ENCODE data around the gene SGTA.
"Not testable (repeated sequence)": the region's sequence is repeated elsewhere in the genome, so short reads cannot be mapped to it uniquely, and the experiment has no call there.

Gene SGTA

DNA sequence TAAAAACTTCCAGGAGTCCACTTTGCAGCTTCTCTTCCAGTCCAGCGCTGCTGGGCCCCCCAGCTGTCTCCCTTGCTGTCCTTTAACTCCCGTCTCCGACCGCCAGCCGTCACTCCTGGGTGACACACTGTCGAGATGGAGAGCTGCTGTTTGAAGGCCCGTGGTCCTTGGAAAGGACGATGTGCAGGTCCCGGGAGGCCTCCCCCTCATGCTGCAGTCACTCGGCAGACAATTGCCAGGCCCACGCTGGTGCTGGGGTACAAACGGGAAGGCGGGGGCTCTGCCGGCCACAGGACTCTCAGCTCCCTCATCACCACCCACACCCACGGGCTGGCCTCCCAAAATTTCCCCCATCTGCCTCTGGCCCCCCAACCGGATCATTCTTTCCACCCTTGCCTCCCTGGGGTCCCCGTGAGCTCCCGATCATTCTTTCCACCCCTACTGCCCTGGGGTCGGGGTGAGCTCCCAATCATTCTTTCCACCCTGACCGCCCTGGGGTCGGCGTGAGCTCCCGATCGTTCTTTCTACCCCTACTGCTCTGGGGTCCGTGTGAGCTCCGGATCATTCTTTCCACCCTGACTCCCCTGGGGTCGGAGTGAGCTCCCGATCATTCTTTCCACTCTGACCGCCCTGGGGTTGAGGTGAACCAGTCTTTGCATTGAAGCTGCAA lies 20.5 kb upstream of the SGTA start:
- Mint-ChIP-seq H3K27me3 (no peaks in the 10 kb centered on the region), H3K4me1 (peaks cover 25% of the 10 kb centered on the region), H3K27ac (peak overlapping the region in 1 of 2 donors; percentile 72), H3K4me3 (no peak overlapping the region), H3K9me3 (no peaks in the 10 kb centered on the region)
- ATAC-seq (no peak), DNase-seq (no peak)

GRCh38 chr19:2802826-2803225 lies 19.8 kb upstream of the SGTA start:
- no peak for ATAC-seq
- no peak overlapping the region for H3K4me3 Mint-ChIP-seq
- no peaks in the 10 kb centered on the region for H3K27me3 Mint-ChIP-seq
- no peak overlapping the region for H3K27ac Mint-ChIP-seq
- H3K4me1 Mint-ChIP-seq = peaks cover 25% of the 10 kb centered on the region
- no peak for DNase-seq
- no peaks in the 10 kb centered on the region for H3K9me3 Mint-ChIP-seq

DNA sequence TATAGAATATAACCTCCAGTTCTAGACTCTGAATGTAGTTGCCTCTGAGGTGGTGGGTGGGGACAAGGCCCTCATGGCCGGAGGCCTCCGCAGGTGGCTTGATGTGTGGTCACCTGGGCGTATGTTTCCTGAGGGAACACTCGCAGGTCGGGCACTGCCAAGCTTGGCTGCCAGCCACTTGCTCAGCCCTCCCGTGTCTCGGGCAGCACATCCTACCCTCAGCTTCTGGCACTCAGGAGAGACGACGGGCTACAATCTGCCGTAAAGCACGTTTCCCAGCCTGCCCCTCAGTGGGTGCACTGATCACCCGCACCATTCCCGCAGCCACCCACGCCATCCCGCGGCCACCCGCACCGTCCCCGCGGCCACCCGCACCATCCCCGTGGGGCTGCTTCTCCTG lies 17.4 kb upstream of the SGTA start:
- no peak for ATAC-seq
- H3K9me3 Mint-ChIP-seq = no peaks in the 10 kb centered on the region
- no peak for DNase-seq
- H3K4me3 Mint-ChIP-seq = no peak overlapping the region
- H3K27me3 Mint-ChIP-seq = no peaks in the 10 kb centered on the region
- H3K27ac Mint-ChIP-seq = no peak overlapping the region
- peaks cover 25% of the 10 kb centered on the region for H3K4me1 Mint-ChIP-seq

DNA sequence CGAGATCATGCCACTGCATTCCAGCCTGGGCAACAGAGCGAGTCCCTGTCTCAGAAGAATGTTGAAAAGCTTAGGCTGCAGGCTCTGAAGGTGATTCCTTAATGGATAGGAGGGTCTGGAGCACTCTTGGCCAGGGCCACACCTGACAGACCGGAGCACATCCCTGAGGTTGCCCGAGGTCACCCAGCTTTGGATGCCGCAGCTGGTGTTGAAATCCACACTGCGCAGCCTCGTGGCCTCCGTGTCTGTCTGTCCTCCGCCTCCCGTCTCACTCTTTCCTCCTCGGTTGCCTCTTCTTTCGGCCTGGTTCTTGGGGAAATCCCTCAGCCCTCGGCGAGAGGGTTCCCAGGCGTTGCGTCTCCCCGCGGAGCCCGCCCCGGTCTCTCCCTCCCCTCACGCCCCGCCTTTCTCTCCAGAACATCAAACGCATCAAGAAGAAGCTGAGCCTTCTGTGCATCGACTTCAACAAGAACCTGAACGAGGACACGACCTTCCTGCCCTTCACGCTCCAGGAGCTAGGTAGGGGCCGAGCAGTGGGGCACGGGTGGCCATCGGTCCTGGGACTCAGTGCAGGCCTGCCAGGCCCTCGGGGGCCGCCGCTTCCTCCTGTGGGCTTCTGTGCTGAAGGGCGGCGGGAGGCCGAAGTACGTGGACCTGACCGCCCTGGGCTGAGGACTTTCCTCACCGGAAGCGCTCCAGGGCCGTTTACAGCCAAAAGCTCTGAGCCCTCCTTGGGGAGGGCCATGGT lies 16.4 kb upstream of the SGTA start:
- Mint-ChIP-seq H3K4me1 (peaks cover 19% of the 10 kb centered on the region), H3K9me3 (no peaks in the 10 kb centered on the region), H3K4me3 (no peak overlapping the region), H3K27ac (peak overlapping the region in 1 of 2 donors; percentile 59), H3K27me3 (no peaks in the 10 kb centered on the region)
- ATAC-seq = no peak
- no peak for DNase-seq

DNA sequence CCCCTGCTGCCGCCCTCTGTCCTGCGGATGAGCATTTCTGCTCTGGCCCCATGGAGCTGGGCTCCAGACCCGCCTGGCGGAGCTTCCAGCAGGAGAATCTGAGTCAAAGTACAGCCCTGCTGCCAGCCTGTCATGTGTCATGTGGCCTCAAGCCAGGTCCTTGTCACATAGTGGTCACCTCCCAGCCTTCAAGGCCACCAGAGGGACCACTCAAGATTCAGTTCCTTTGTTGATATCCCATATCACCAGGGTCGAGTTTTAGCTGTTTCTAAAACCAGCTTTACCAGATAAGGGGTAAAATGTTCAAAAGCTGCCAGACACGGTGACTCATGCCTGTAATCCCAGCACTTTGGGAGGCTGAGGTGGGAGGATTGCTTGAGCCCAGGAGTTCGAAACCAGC lies 15.7 kb upstream of the SGTA start:
- Mint-ChIP-seq H3K27me3 (no peaks in the 10 kb centered on the region), H3K27ac (peak overlapping the region in 1 of 2 donors; percentile 59), H3K4me1 (peaks cover 12% of the 10 kb centered on the region), H3K9me3 (no peaks in the 10 kb centered on the region), H3K4me3 (no peak overlapping the region)
- ATAC-seq (no peak), DNase-seq (no peak)

- no peaks in the 10 kb centered on the region for H3K9me3 Mint-ChIP-seq
- H3K4me3 Mint-ChIP-seq = no peak overlapping the region
- H3K27ac Mint-ChIP-seq = no peak overlapping the region
- ATAC-seq = no peak
- no peak for DNase-seq
- H3K4me1 Mint-ChIP-seq = peaks cover 7% of the 10 kb centered on the region
- no peaks in the 10 kb centered on the region for H3K27me3 Mint-ChIP-seq
Measured at GRCh38 chr19:2798158-2798685, 15.1 kb upstream of the SGTA start.

DNA sequence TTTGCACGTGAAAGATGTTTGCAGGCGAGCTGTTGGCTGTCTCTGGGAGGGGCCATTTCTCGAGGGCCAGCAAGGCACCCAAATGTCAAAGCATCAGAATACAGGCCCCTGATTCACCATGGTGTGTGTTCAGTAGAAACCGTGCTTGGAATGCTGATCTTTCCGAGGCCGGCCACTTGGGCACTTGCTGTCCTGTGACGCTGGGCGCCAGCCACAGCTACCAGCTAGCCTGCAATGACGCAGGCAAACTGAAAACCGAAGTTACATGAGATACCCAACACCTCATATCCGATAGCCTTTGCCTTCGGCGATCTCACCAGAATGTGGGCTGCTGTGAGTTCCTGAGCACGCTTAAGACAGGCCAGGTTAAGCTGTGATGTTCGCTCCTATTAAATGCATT lies 14.2 kb upstream of the SGTA start:
- DNase-seq (no peak), ATAC-seq (no peak)
- no peak overlapping the region for H3K27ac Mint-ChIP-seq
- H3K9me3 Mint-ChIP-seq = no peaks in the 10 kb centered on the region
- H3K4me3 Mint-ChIP-seq = no peak overlapping the region
- H3K27me3 Mint-ChIP-seq = no peaks in the 10 kb centered on the region
- H3K4me1 Mint-ChIP-seq = peaks cover 6% of the 10 kb centered on the region

GRCh38 chr19:2796659-2797266 lies 13.7 kb upstream of the SGTA start:
- no peak overlapping the region for H3K4me3 Mint-ChIP-seq
- H3K9me3 Mint-ChIP-seq = no peaks in the 10 kb centered on the region
- H3K4me1 Mint-ChIP-seq = peaks cover 6% of the 10 kb centered on the region
- ATAC-seq (no peak), DNase-seq (no peak)
- no peaks in the 10 kb centered on the region for H3K27me3 Mint-ChIP-seq
- peak overlapping the region in 1 of 2 donors; percentile 14 for H3K27ac Mint-ChIP-seq

DNA sequence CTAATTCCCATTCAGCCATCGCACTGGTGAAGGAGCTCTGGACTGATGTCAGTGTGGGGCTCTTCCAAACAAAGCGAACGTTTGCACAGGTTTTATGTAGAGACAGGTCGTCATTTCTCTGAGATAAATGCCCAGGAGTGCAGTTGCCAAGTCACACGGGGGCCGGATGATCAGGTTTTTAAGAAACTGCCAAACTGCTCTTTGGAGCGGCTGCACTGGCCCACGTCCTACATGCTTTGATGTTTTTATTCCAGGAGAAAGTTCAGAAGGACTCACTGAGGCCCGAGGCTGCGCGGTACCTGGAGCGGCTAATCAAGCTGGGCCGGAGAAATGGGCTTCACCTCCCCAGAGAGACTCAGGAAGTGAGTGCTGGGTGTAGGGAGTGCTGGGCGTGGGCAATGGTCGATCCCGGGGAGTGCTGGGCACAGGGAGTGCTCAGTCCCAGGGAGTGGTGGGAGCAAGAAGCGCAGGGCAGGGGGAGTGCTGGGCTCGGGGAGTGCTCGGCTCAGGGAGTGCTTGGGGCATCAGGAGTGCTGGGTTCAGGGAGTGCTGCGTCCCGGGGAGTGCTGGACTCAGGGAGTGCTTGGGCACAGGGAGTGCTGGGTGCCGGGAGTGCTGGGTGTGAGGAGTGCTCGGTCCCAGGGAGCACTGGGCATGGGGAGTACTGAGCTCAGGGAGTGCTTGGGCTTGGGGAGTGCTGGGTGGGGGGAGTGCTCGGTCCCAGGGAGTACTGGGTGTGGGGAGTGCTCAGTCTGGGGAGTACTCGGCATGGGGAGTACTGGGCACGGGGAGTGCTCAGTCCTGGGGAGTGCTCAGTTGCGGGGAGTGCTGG lies 13.0 kb upstream of the SGTA start:
- ATAC-seq (peak; percentile 31), DNase-seq (no peak)
- H3K9me3 Mint-ChIP-seq = no peaks in the 10 kb centered on the region
- no peaks in the 10 kb centered on the region for H3K27me3 Mint-ChIP-seq
- H3K27ac Mint-ChIP-seq = peak overlapping the region in 1 of 2 donors; percentile 31
- peaks cover 5% of the 10 kb centered on the region for H3K4me1 Mint-ChIP-seq
- no peak overlapping the region for H3K4me3 Mint-ChIP-seq

- H3K27ac Mint-ChIP-seq = no peak overlapping the region
- no peak for ATAC-seq
- H3K27me3 Mint-ChIP-seq = no peaks in the 10 kb centered on the region
- H3K9me3 Mint-ChIP-seq = no peaks in the 10 kb centered on the region
- no peak for DNase-seq
- peaks cover 23% of the 10 kb centered on the region for H3K4me1 Mint-ChIP-seq
- H3K4me3 Mint-ChIP-seq = no peak overlapping the region
Measured at GRCh38 chr19:2793577-2793976, 10.5 kb upstream of the SGTA start.

GRCh38 chr19:2793126-2793525 lies 10.1 kb upstream of the SGTA start:
- H3K9me3 Mint-ChIP-seq = no peaks in the 10 kb centered on the region
- no peak overlapping the region for H3K4me3 Mint-ChIP-seq
- H3K27ac Mint-ChIP-seq = no peak overlapping the region
- no peaks in the 10 kb centered on the region for H3K27me3 Mint-ChIP-seq
- DNase-seq = no peak
- H3K4me1 Mint-ChIP-seq = peaks cover 27% of the 10 kb centered on the region
- ATAC-seq = no peak

GRCh38 chr19:2792666-2793065 lies 9.6 kb upstream of the SGTA start:
- ATAC-seq = not testable (repeated sequence)

DNA sequence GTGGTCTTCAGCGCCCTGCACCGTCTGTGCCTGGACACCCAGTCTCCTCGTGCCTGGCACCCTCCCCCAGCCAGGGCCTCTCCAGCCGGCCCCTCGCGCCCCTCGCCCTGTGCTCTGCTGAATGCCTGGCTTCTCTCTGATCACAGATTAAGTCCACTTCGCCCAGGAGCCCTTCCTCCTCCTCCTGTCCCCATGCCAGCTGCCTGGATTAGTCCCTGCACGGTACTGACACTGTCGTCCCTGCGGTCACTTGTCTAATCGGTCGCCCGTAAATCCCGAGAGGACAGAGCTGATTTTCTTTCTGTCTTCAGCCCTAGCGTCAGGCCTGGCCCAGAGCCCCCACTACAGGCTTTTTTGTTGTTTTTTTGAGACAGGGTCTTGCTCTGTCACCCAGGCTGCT lies 8.8 kb upstream of the SGTA start:
- H3K27me3 Mint-ChIP-seq = no peaks in the 10 kb centered on the region
- no peak overlapping the region for H3K27ac Mint-ChIP-seq
- DNase-seq (no peak), ATAC-seq (no peak)
- no peak overlapping the region for H3K4me3 Mint-ChIP-seq
- H3K9me3 Mint-ChIP-seq = no peaks in the 10 kb centered on the region
- H3K4me1 Mint-ChIP-seq = peaks cover 40% of the 10 kb centered on the region

More at GRCh38 chr19:2792666-2793065, 9.6 kb upstream of the SGTA start:
- H3K9me3 Mint-ChIP-seq, H3K27me3 Mint-ChIP-seq, H3K4me3 Mint-ChIP-seq, DNase-seq, H3K27ac Mint-ChIP-seq: not testable (repeated sequence)
- H3K4me1 Mint-ChIP-seq = peaks cover 32% of the 10 kb centered on the region

DNA sequence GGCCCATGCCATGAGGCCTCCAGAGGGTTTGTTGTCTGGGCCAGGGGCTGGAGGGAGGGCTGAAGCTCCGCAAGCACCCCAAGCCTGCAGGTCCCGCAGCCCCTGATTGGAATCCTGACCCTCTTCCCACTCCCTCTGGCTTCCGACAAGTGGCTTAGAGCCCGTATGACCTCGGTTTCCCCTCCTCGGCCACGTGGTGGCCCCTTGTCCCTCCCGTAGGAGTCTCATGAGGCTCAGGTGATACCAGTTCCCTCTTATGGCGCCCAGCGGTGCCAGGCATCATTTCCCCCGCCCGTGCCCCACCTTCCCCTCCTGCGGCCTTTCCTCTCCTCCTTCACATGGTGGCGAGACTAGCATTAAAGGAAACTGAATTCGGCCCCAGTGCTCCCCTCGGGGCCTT lies 8.4 kb upstream of the SGTA start:
- H3K27me3 Mint-ChIP-seq = no peaks in the 10 kb centered on the region
- ATAC-seq (no peak), DNase-seq (no peak)
- H3K9me3 Mint-ChIP-seq = no peaks in the 10 kb centered on the region
- H3K27ac Mint-ChIP-seq = no peak overlapping the region
- no peak overlapping the region for H3K4me3 Mint-ChIP-seq
- H3K4me1 Mint-ChIP-seq = peaks cover 44% of the 10 kb centered on the region

DNA sequence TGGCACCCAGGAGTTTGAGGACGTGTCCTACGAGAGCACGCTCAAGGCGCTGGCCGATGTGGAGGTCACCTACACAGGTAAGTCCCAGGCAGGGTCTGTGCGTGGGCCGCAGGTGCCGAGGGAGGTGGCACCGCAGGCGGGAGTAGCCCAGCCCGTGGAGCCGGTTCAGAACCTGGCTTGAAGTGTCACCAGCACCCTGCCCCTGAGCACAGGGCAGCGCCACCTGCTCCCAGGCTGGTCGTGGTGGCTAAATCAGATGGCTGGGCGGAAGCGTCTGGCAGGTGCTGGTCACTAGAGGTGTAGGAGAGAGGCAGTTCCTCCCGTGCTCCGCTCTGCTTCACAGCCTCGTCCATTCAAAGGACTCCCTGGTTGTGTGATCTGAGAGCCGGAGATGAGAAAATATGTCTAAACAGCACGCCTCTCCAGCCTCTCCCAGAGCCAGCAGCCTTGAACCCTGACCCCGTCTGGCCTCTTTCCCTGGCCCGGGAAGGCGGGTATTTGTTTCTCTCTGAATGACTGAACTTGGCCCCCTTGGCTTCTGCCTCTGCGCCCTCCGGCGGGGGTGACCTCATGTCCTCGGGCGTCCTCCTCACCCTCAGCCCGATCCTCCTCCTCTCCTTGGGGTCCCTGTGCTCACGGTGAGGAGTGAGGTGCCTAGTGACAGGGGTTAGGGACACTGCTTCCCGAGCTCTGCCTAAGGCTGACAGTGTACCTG lies 7.6 kb upstream of the SGTA start:
- no peaks in the 10 kb centered on the region for H3K27me3 Mint-ChIP-seq
- no peaks in the 10 kb centered on the region for H3K9me3 Mint-ChIP-seq
- H3K27ac Mint-ChIP-seq = peak overlapping the region in 1 of 2 donors; percentile 54
- H3K4me1 Mint-ChIP-seq = peaks cover 52% of the 10 kb centered on the region
- no peak for DNase-seq
- ATAC-seq = no peak
- peak overlapping the region in 1 of 2 donors; percentile 16 for H3K4me3 Mint-ChIP-seq

All from stimulated activated naive CD8-positive, alpha-beta T cell treated with anti-CD3 and anti-CD28 coated beads, Interleukin-15, amount 100 ng/mL, for 72 hours (primary cell).